ENCODE measurements around the gene GRAMD2A.

- TF ChIP-seq POLR2A (IDR thresholded peaks at IDR 0.05) (no peak), CTCF (IDR thresholded peaks at IDR 0.05) (no peak)
These were observed 33.9 kb downstream of the GRAMD2A start for GRCh38 chr15:72163719-72164118.

All from transverse colon (tissue), 3 donors.